Transverse colon (tissue), 4 donors: ENCODE results near the gene EPHB2. TPM values are rescaled to one million over a fixed set of nuclear protein-coding genes. Genes with fewer than 3 reads are reported as not detected.

ENCODE experiments used
- DNase-seq: peaks from one replicate; pipeline ENCODE4 v3.0.0-alpha.2; 2019
- H3K27ac ChIP-seq, 4 donors: fragments of 200-600 bp; sonication (generic); 2 replicates each; pipeline ENCODE4 v1.5.1; 2016 to 2018; ENCODE audit warnings: inconsistent platforms in 4 of 4
- H3K27me3 ChIP-seq: fragments of 200-600 bp; sonication (generic); 2 replicates; pipeline ENCODE4 v1.5.1; 2017; ENCODE audit warnings: inconsistent platforms
- H3K36me3 ChIP-seq, 4 donors: fragments of 200-600 bp; sonication (generic); 2 replicates each; pipeline ENCODE4 v1.5.1; 2017 to 2019; ENCODE audit warnings: inconsistent platforms in 4 of 4
- H3K4me1 ChIP-seq, 4 donors: fragments of 200-600 bp; sonication (generic); 2 replicates each; pipeline ENCODE4 v1.5.1; 2017 to 2020; ENCODE audit warnings: inconsistent platforms in 4 of 4
- H3K4me3 ChIP-seq, 4 donors: fragments of 200-600 bp; sonication (generic); 1 replicate in 1 of 4; 2 replicates in 3 of 4; pipeline versions ENCODE4 v1.5.1 to v1.6.1; 2017 to 2019; ENCODE audit warnings: inconsistent platforms in 4 of 4
- H3K9me3 ChIP-seq, 2 donors: fragments of 200-600 bp; sonication (generic); 2 replicates each; pipeline ENCODE4 v1.5.1; 2017 to 2019; ENCODE audit warnings: inconsistent platforms in 2 of 2
- EP300 ChIP-seq: sonication (generic); formaldehyde crosslinking; IDR thresholded peaks from one replicate; pipeline ENCODE4 v1.6.1; 2017; ENCODE audit warnings: antibody characterized with exemption, low read depth
- POLR2A ChIP-seq: fragments of 450-650 bp; IDR thresholded peaks from one replicate; pipeline ENCODE4 v1.6.1; 2016; ENCODE audit warnings: antibody characterized with exemption, mild to moderate bottlenecking, moderate library complexity
- POLR2AphosphoS5 ChIP-seq, 3 donors: sonication (generic); formaldehyde crosslinking; IDR thresholded peaks; one replicate each; pipeline ENCODE4 v1.6.1; 2016; ENCODE audit warnings: antibody characterized with exemption in 3 of 3
- whole genome bisulfite sequencing, 2 donors: methylation state at CpG; one replicate each; pipeline ENCODE4 v1.1.5; 2018; ENCODE audit warnings: low coverage in 1 of 2; 5-methylcytosine and 5-hydroxymethylcytosine counted together
- in situ Hi-C, 4 donors: fragments of 200-750 bp; cut with MboI; loops; one replicate each; pipeline versions ENCODE4 v1.15.0 to v1.15.1; 2017; ENCODE audit warnings: low sequenced_read_pairs in 3 of 4, low pct_ligation_motif_present in 1 of 4, low pct_unique_long_range_greater_than_20kb in 1 of 4
- intact Hi-C: fragments of 100-400 bp; cut with DNase I; formaldehyde crosslinking; loops from one replicate; pipeline ENCODE4 v1.15.1; 2023; ENCODE audit warnings: low total_unique reads
- total RNA-seq, 4 donors: library from RNA; depleted of rRNA; stranded (reverse); fragments of >200 nt; gene quantifications; one replicate each; pipeline ENCODE4 v1.1.0, GENCODE V29; 2016
- TF ChIP-seq, protein P1 (sequence below), 5 experiments: fragments of 200-600 bp in 3 of 5; fragments of 450-650 bp in 2 of 5; sonication (generic) in 3 of 5; IDR thresholded peaks; 1 replicate in 2 of 5; 2 replicates in 3 of 5; pipeline ENCODE4 v1.5.1; 2016 to 2017; ENCODE audit warnings: antibody characterized with exemption in 5 of 5, inconsistent platforms in 3 of 5, mild to moderate bottlenecking in 2 of 5, moderate library complexity in 1 of 5

EPHB2 gene
- total RNA-seq, 4 donors from 2014 or later, result 3.0 to 152 (median 27.9) TPM

DNA sequence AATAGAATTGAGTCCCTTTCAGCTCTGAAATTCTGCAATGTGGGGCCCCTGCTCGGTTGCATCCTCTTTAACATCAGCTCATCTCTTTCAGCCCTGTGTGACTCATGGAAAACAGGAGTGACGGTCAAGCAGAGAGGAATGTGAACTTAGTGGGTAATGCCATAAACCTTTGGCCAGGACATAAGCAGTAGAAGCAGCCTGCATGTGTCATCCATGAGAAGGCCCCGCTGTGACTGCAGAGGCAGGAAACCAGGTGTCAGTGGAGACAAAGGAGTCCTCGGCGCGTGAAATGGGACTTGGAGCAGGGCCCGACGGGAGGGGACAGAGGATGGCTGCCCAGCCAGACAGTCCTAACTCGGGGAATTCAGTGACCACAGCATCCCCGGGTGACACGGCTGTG lies 21.1 kb upstream of the EPHB2 start:
- no peaks in the 10 kb centered on the region for H3K4me1 ChIP-seq
- WGBS, 2 donors, result 50 to 68% methylated on average over 6 to 11 of the region's 11 CpGs
- intact Hi-C loops (no loop called here), in situ Hi-C loops (loop anchor here in 2 of 4 donors (25.0 kb wide), 1 partner anchor 198 kb away; no protein-coding TSS in a partner anchor)
- TF ChIP-seq POLR2AphosphoS5 (IDR thresholded peaks at IDR 0.05) (no peak), POLR2A (no peak), EP300 (no peak)
- TF ChIP-seq, protein P1, sequence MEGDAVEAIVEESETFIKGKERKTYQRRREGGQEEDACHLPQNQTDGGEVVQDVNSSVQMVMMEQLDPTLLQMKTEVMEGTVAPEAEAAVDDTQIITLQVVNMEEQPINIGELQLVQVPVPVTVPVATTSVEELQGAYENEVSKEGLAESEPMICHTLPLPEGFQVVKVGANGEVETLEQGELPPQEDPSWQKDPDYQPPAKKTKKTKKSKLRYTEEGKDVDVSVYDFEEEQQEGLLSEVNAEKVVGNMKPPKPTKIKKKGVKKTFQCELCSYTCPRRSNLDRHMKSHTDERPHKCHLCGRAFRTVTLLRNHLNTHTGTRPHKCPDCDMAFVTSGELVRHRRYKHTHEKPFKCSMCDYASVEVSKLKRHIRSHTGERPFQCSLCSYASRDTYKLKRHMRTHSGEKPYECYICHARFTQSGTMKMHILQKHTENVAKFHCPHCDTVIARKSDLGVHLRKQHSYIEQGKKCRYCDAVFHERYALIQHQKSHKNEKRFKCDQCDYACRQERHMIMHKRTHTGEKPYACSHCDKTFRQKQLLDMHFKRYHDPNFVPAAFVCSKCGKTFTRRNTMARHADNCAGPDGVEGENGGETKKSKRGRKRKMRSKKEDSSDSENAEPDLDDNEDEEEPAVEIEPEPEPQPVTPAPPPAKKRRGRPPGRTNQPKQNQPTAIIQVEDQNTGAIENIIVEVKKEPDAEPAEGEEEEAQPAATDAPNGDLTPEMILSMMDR (IDR thresholded peaks at IDR 0.05), result no peak
- H3K27ac ChIP-seq, result no peak overlapping the region
- no peak for DNase-seq
- H3K36me3 ChIP-seq, result no peaks in the 10 kb centered on the region
- no peak overlapping the region for H3K4me3 ChIP-seq
- peaks cover 6% of the 10 kb centered on the region for H3K27me3 ChIP-seq
- H3K9me3 ChIP-seq, result no peaks in the 10 kb centered on the region

DNA sequence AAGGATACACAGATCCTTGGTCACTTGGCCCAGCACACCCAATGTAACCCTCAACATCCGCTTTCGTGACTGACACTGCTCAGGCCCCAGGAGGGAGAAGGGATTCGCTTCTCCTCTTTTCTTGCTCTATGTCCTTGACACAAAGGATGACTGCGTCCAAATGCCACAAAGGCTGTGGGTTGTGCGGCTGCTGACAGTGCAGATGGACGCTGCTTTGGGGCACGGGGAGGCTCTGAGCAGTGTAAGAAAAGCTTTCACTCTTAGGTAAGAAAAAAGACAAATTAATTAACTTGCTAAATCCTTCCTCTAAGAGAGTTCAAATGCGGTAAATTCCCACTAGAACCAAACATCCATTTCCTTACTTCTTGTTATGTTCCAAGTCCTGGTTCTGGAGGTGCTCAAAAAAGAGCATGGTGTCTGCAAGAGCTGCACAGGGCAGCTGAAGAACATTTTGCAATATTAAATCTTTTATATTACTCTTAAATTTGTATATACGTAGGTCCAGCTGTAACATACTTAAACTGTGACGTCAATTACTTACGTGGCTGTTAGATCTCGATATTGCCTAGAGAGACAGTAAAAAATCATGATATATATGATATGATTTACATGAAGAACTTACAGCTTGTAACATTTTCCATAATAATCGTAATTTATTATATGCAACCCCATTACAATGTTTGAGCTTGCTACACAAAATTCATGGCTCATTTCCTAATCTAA lies 19.4 kb upstream of the EPHB2 start:
- DNase-seq, result no peak
- Histone ChIP-seq H3K27me3 (no peaks in the 10 kb centered on the region), H3K36me3 (no peaks in the 10 kb centered on the region), H3K9me3 (no peaks in the 10 kb centered on the region), H3K4me3 (no peak overlapping the region), H3K4me1 (no peaks in the 10 kb centered on the region), H3K27ac (no peak overlapping the region)
- WGBS, 2 donors, result 69 to 77% methylated on average over 8 to 13 of the region's 13 CpGs
- intact Hi-C loops (no loop called here), in situ Hi-C loops (loop anchor here in 2 of 4 donors (25.0 kb wide), 1 partner anchor 196 kb away; no protein-coding TSS in a partner anchor)
- TF ChIP-seq POLR2AphosphoS5 (IDR thresholded peaks at IDR 0.05) (no peak), POLR2A (no peak), EP300 (no peak)
- TF ChIP-seq, protein P1 (IDR thresholded peaks at IDR 0.05), result no peak

DNA sequence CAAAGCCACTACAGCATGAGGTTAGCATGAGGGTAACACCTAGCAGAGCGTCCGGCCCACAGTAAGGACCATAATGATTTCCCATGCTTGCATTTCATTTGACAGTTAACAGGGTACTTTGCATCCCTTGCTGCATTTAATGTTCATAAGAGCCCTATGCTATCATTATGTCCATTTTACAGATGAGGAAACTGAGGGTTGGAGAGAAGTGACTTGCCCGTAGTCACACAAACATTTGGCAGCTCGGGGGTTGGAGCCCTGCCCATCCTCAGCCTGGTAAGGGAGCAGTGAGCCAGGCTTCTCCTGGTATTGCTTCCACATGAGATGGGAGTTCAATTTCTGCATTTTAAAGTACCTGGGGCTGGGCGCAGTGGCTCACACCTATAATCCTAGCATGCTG lies 16.5 kb upstream of the EPHB2 start:
- intact Hi-C loops, result no loop called here
- 89 to 100% methylated on average over 4 to 5 of the region's 5 CpGs for WGBS, 2 donors
- H3K27ac ChIP-seq, result no peak overlapping the region
- no peaks in the 10 kb centered on the region for H3K27me3 ChIP-seq
- TF ChIP-seq POLR2A (no peak), POLR2AphosphoS5 (IDR thresholded peaks at IDR 0.05) (no peak), EP300 (no peak)
- TF ChIP-seq, protein P1 (IDR thresholded peaks at IDR 0.05), result no peak
- no peaks in the 10 kb centered on the region for H3K9me3 ChIP-seq
- in situ Hi-C loops, result loop anchor here in 2 of 4 donors (25.0 kb wide), 1 partner anchor 193 kb away; no protein-coding TSS in a partner anchor
- no peak overlapping the region for H3K4me3 ChIP-seq
- DNase-seq, result no peak
- peaks cover 0 to 4% (median 0%) of the 10 kb centered on the region in 4 donors for H3K4me1 ChIP-seq
- no peaks in the 10 kb centered on the region for H3K36me3 ChIP-seq

DNA sequence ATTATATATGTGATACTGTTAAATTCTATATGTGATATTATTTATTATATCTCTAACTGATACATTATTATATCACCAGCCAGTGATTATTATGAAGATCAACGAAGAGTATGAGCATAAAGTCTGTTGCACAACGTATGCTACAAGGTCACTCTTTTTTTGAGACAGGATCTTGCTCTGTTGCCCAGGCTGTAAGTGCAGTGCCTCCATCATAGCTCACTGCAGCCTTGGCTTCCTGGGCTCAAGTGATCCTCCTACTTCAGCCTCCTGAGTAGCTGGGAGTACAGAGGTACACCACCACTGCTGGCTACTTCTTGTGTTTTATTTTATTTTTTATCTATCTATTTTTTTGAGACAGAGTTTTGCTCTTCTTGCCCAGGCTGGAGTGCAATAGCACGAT lies 14.0 kb upstream of the EPHB2 start:
- no peaks in the 10 kb centered on the region for H3K27me3 ChIP-seq
- intact Hi-C loops (no loop called here), in situ Hi-C loops (loop anchor here in 2 of 4 donors (25.0 kb wide), 1 partner anchor 191 kb away; no protein-coding TSS in a partner anchor)
- H3K4me1 ChIP-seq, result peaks cover 0 to 7% (median 3%) of the 10 kb centered on the region in 4 donors
- H3K27ac ChIP-seq, result no peak overlapping the region
- H3K4me3 ChIP-seq, result no peak overlapping the region
- WGBS, 2 donors, result 84 to 85% methylated on average over 3 of the region's 3 CpGs
- TF ChIP-seq EP300 (no peak), POLR2AphosphoS5 (IDR thresholded peaks at IDR 0.05) (no peak), POLR2A (no peak)
- TF ChIP-seq, protein P1 (IDR thresholded peaks at IDR 0.05), result no peak
- no peaks in the 10 kb centered on the region for H3K9me3 ChIP-seq
- no peak for DNase-seq
- no peaks in the 10 kb centered on the region for H3K36me3 ChIP-seq
